ENCODE measurements around the gene ACVR1B. TPM values are rescaled to one million over a fixed set of nuclear protein-coding genes. Genes with fewer than 3 reads are reported as not detected.

The ACVR1B gene
- total and polyA plus RNA-seq, 2 experiments from 2014 or later, result 2.4 to 7.5 TPM

GRCh38 chr12:52020539-52021336 is 69.2 kb downstream of the ACVR1B start:
- H3K4me2 ChIP-seq, result peak overlapping the region; percentile 81
- Mint-ChIP-seq H3K4me3 (peak overlapping the region; percentile 66), H3K27me3 (ENCODE audit: insufficient read depth, low read depth, poor library complexity) (peaks cover 38% of the 10 kb centered on the region), H3K36me3 (ENCODE audit: low read depth) (no peaks in the 10 kb centered on the region; the same call in 2 of the 3 replicates), H3K9me3 (no peaks in the 10 kb centered on the region; the same call in 2 of the 3 replicates), H3K4me1 (peaks cover 22% of the 10 kb centered on the region), H3K27ac (no peak overlapping the region)
- no peaks in the 10 kb centered on the region for H3K79me2 ChIP-seq (replicated peaks; ENCODE audit: insufficient read depth)
- H3K27me3 ChIP-seq (ENCODE audit: insufficient read depth), result peaks cover 59% of the 10 kb centered on the region
- peak overlapping the region; percentile 47; the same call in 1 of the 2 replicates for H3K4me3 ChIP-seq
- H3K4me1 ChIP-seq (ENCODE audit: insufficient read depth), result peaks cover 18% of the 10 kb centered on the region
- peak; percentile 91 for DNase-seq (ENCODE audit: low spot score)
- peak; percentile 64 for ATAC-seq
- no peak overlapping the region for H3K27ac ChIP-seq (ENCODE audit: low read depth)
- no peaks in the 10 kb centered on the region for H4K20me1 ChIP-seq (replicated peaks; ENCODE audit: insufficient read depth)
- no peaks in the 10 kb centered on the region for H3K9me2 ChIP-seq (ENCODE audit: insufficient read depth)
- H3F3A ChIP-seq (replicated peaks; ENCODE audit: low read depth), result peaks cover 6% of the 10 kb centered on the region; the same call in 1 of the 2 replicates
- no peaks in the 10 kb centered on the region for H3K36me3 ChIP-seq (ENCODE audit: insufficient read depth)
- peak overlapping the region; percentile 98 for H2AFZ ChIP-seq
- TF ChIP-seq STAT1 (IDR thresholded peaks at IDR 0.05; ENCODE audit: unreplicated experiment) (no peak), ZNF114 (CRISPR knock-in tag; IDR thresholded peaks at IDR 0.05) (no peak), ZNF331 (CRISPR knock-in tag; IDR thresholded peaks at IDR 0.05; ENCODE audit: low read depth) (no peak), ZNF462 (CRISPR knock-in tag; IDR thresholded peaks at IDR 0.05) (no peak), JUNB (IDR thresholded peaks at IDR 0.05; ENCODE audit: unreplicated experiment) (no peak), POLR2AphosphoS5 (IDR thresholded peaks at IDR 0.05; ENCODE audit: low read depth) (no peak), CTCF (conservative IDR thresholded peaks at IDR 0.05; ENCODE audit: low read depth in 2 of 2) (peak; percentile 85 to 94)

Data from GM23338 (cell line).